ENCODE data around the gene SBF2.

DNA sequence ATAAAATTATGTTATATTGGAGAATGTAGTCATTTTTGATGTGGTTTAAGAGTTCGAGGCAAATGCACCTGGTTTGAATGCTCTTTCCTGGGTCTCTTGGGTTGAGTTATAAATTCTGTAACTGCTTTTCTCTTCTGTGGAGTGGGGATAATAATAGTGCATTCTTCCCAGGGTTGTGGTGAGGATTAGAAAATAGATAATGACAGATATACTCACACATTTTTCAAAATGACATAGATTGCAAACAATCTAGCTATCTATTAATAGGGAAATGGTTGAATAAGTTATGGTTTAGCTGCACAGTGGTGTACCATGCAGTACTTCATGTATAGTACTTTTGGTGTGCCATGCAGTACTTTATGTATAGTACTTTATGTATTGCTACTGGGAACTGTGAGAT is 562.8 kb downstream of the SBF2 start:
- TF ChIP-seq, protein P1, sequence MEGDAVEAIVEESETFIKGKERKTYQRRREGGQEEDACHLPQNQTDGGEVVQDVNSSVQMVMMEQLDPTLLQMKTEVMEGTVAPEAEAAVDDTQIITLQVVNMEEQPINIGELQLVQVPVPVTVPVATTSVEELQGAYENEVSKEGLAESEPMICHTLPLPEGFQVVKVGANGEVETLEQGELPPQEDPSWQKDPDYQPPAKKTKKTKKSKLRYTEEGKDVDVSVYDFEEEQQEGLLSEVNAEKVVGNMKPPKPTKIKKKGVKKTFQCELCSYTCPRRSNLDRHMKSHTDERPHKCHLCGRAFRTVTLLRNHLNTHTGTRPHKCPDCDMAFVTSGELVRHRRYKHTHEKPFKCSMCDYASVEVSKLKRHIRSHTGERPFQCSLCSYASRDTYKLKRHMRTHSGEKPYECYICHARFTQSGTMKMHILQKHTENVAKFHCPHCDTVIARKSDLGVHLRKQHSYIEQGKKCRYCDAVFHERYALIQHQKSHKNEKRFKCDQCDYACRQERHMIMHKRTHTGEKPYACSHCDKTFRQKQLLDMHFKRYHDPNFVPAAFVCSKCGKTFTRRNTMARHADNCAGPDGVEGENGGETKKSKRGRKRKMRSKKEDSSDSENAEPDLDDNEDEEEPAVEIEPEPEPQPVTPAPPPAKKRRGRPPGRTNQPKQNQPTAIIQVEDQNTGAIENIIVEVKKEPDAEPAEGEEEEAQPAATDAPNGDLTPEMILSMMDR (IDR thresholded peaks at IDR 0.05): no peak
- no peak for TF ChIP-seq POLR2AphosphoS5 (IDR thresholded peaks at IDR 0.05)
